Gastrocnemius medialis (tissue), 4 donors: ENCODE results near the gene EZR.

Experiments
- POLR2A ChIP-seq, 2 donors: fragments of 450-650 bp; IDR thresholded peaks; one replicate each; pipeline ENCODE4 v1.6.1; 2017; ENCODE audit warnings: antibody characterized with exemption in 2 of 2, mild to moderate bottlenecking in 2 of 2, moderate library complexity in 2 of 2
- TF ChIP-seq, protein P1 (sequence below), 5 experiments: fragments of 450-650 bp in 3 of 5; fragments of 200-600 bp in 2 of 5; sonication (generic) in 2 of 5; IDR thresholded peaks in 4 of 5; conservative IDR thresholded peaks in 1 of 5; 1 replicate in 4 of 5; 2 replicates in 1 of 5; pipeline ENCODE4 v1.5.1; 2016 to 2019; ENCODE audit warnings: antibody characterized with exemption in 5 of 5, mild to moderate bottlenecking in 3 of 5, moderate library complexity in 3 of 5

DNA sequence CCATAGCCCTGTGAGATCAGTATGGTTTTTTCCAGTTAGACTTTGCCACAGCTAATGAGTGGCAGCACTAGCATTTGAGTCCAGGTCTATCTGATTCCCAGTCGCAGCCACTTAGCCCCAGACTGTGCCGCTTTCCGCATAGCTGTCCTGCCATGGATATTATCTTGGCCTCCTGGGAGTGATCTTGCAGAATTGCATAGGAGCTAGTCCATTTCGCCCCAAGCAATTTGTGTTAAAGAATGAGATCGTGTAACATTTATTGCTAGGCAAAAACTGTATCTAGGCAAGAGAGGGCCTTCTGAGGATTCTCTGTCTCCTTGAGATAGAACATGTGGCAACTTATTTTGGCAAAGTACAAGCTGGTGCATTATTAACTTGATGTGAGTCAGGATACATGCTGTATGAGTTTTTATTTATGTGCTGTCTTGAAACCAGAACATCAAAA, 74.2 kb downstream of the EZR start:
- TF ChIP-seq POLR2A (IDR thresholded peaks at IDR 0.05), result no peak
- TF ChIP-seq, protein P1, sequence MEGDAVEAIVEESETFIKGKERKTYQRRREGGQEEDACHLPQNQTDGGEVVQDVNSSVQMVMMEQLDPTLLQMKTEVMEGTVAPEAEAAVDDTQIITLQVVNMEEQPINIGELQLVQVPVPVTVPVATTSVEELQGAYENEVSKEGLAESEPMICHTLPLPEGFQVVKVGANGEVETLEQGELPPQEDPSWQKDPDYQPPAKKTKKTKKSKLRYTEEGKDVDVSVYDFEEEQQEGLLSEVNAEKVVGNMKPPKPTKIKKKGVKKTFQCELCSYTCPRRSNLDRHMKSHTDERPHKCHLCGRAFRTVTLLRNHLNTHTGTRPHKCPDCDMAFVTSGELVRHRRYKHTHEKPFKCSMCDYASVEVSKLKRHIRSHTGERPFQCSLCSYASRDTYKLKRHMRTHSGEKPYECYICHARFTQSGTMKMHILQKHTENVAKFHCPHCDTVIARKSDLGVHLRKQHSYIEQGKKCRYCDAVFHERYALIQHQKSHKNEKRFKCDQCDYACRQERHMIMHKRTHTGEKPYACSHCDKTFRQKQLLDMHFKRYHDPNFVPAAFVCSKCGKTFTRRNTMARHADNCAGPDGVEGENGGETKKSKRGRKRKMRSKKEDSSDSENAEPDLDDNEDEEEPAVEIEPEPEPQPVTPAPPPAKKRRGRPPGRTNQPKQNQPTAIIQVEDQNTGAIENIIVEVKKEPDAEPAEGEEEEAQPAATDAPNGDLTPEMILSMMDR (IDR thresholded peaks at IDR 0.05 in 4 of 5, conservative IDR thresholded peaks at IDR 0.05 in 1 of 5), result no peak
